UCSD-AML1 (cell line): ENCODE measurements around the gene NUTM2D.
"Not testable (repeated sequence)": the region's sequence is repeated elsewhere in the genome, so short reads cannot be mapped to it uniquely, and the experiment has no call there.

Experiments used
- DNase-seq: peaks from one replicate; lab custom pipeline; 2025; ENCODE audit not compliant: unreplicated experiment; lab: John Stamatoyannopoulos, UW

The NUTM2D gene

GRCh38 chr10:87369514-87370112 is 12.1 kb downstream of the NUTM2D start:
- not testable (repeated sequence) for DNase-seq

GRCh38 chr10:87374091-87374490 is 16.5 kb downstream of the NUTM2D start:
- DNase-seq, result not testable (repeated sequence)

DNA sequence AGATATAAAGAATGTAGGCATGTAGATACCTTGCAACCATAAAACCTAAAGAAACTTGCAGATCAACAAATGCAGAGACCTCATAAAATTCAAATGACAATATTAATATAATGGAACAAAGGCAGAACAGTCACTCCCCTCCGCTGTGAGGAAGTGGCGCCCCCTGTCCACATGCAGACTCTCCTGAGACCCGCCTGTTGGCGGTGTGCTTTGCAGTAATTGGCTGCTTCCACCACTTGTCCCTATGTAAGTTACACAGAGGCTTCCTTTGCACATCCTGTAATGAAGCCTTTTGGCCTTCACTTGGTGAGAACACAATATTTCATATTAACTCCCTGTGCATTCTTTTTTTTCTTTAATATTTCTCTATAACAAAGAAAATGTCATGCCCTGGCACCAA is 21.6 kb downstream of the NUTM2D start:
- not testable (repeated sequence) for DNase-seq

DNA sequence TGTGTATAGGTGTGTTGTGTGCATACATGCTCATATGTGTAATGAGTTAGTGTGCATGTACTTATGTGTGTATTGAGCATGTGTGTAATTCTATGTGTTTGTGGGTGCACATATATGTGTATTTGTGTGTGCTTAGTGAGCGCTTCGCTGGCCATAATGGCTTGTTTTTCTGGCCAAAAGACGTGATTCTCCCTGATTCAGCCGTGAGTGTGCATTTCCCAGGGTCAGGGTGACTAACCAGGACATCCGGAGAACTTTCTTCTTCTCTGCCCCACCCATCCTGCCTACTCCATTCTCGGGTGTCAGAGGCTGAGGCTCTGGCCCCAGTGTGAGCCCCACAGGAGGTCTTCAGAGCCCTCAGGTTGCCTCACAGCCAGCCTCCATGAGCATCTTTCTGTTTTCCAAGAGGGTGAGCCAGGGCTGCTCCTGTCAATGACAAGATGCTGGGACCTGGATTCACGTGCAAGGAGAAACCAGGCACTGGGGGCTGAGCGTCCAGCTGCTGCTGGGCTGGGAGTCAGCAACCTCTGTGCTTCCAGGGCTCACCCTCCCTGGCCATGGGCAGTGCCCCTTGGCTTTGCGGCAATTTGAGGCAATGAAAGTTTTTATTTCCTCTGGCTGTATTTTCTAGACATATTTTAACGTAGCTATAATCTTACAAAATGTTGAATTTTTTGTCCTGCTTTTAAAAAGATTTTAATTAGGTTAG is 25.8 kb downstream of the NUTM2D start:
- not testable (repeated sequence) for DNase-seq

DNA sequence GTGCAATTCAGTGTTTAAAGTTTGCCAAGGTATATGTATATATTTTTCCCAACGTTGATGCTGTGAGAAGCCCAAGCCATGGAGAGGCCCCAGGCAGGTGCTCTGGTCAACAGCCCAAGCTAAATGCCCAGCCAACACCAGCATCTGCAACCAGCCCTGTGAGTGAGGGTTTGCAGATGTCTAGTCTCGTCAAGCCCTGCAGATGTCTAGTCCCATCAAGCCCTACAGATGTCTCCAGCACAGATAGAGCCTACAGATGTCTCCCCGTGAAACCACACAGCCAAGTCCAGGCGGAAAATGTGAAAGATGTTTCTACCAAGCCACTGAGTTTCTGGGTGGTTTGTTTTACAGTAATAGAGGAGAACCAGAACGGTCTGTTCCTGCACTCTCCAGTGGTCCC is 26.7 kb downstream of the NUTM2D start:
- not testable (repeated sequence) for DNase-seq

DNA sequence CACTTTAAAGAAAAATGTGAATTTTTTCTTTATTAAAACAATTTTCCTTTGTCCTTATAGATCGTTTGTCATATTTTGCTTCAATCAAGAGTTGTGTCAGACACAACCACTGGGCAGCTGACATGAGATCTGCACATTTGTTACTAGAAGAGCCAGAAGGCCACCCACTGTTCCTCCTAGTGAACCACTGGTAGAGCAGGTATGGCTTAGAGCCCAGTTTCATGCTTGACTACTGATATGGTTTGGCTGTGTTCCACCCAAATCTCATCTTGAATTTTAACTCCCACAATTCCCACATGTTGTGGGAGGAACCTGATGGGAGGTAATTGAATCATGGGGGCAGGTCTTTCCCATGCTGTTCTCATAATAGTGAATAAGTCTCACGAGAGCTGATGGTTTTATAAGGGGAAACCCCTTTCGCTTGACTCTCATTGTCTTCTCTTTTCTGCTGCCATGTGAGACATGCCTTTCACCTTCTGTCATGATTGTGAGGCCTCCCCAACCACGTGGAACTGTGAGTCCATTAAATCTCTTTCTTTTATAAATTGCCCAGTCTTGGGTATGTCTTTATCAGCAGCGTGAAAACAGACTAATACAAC is 28.3 kb downstream of the NUTM2D start:
- not testable (repeated sequence) for DNase-seq

DNA sequence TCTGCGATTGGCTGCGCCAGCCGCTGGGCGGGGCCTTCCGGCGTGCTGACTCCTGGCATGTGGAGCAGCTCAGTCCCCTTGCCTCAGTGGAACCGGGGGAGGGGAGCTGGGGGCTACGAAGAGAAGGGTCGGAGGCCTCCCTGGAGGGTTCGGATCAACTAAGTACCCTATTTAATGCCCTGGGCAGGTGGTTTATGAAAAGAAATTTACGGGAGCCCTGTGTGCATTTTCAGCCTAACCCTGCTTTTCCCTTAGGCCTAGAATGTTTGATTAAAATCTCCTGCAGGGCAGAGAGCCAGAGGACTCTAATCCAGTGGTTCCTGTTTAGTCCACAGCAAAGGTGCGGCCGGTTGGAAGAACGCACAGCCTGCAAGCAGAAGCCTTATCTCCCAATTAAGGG is 33.8 kb downstream of the NUTM2D start:
- DNase-seq, result not testable (repeated sequence)

GRCh38 chr10:87396206-87396605 is 38.7 kb downstream of the NUTM2D start:
- not testable (repeated sequence) for DNase-seq

GRCh38 chr10:87398436-87398835 is 40.9 kb downstream of the NUTM2D start:
- not testable (repeated sequence) for DNase-seq

GRCh38 chr10:87407516-87408467 is 50.2 kb downstream of the NUTM2D start:
- DNase-seq, result not testable (repeated sequence)

- DNase-seq, result not testable (repeated sequence)
Observed at GRCh38 chr10:87413921-87414320, 56.4 kb downstream of the NUTM2D start.
